SU-DHL-6 (cell line): Measurements from ENCODE around the gene PDCL3.

Experiments used
- H2AFZ ChIP-seq: fragments of 200-600 bp; sonication (generic); 2 replicates; pipeline ENCODE4 v1.6.1; 2014; ENCODE audit warnings: low read depth, mild to moderate bottlenecking, moderate library complexity, mixed read lengths, antibody characterized with exemption, low read length; ENCODE audit not compliant: severe bottlenecking
- H3F3A ChIP-seq: fragments of 200-600 bp; shearing (Covaris generic); 2 replicates; pipeline ENCODE4 v1.6.0; 2016; ENCODE audit warnings: antibody characterized with exemption, mild to moderate bottlenecking; ENCODE audit not compliant: insufficient read depth
- H3K27ac ChIP-seq: fragments of 200-600 bp; sonication (generic); 2 replicates; pipeline ENCODE4 v1.5.1; 2016; ENCODE audit warnings: low read depth, mild to moderate bottlenecking, low read length, moderate library complexity, mixed read lengths
- H3K27me3 ChIP-seq: fragments of 200-600 bp; sonication (generic), shearing (Covaris generic); 2 replicates; pipeline ENCODE4 v1.6.0; 2014; ENCODE audit warnings: mild to moderate bottlenecking, low read length
- H3K36me3 ChIP-seq: fragments of 200-600 bp; sonication (generic); 2 replicates; pipeline ENCODE4 v1.6.1; 2014; ENCODE audit warnings: mild to moderate bottlenecking, low read length, mixed read lengths
- H3K4me2 ChIP-seq: fragments of 300-600, 200-600 bp; shearing (Covaris generic), sonication (generic); 2 replicates; pipeline ENCODE4 v1.6.0; 2014; ENCODE audit warnings: low read length, low read depth, mild to moderate bottlenecking; ENCODE audit not compliant: poor library complexity, severe bottlenecking
- H3K4me3 ChIP-seq: fragments of 200-600 bp; sonication (generic); 2 replicates; pipeline ENCODE4 v1.5.1; 2014; ENCODE audit warnings: antibody characterized with exemption, low read length, mild to moderate bottlenecking, mixed read lengths; ENCODE audit not compliant: insufficient read depth, poor library complexity, severe bottlenecking
- H3K79me2 ChIP-seq: fragments of 200-600 bp; sonication (generic); 2 replicates; pipeline ENCODE4 v1.6.1; 2014; ENCODE audit warnings: mild to moderate bottlenecking, low read length, moderate library complexity; ENCODE audit not compliant: insufficient read depth
- H3K9ac ChIP-seq: fragments of 200-600 bp; sonication (generic); 2 replicates; pipeline ENCODE4 v1.7.0; 2014; ENCODE audit warnings: mild to moderate bottlenecking, low read length
- H3K9me2 ChIP-seq: fragments of 200-600 bp; sonication (generic); replicated peaks from 2 replicates; pipeline ENCODE4 v1.6.1; 2014; ENCODE audit warnings: low read length; ENCODE audit not compliant: insufficient read depth
- H3K9me3 ChIP-seq: fragments of 200-600 bp; sonication (generic); 2 replicates; pipeline ENCODE4 v1.6.1; 2014; ENCODE audit warnings: low read length, mixed read lengths; ENCODE audit not compliant: insufficient read depth
- H4K20me1 ChIP-seq: fragments of 200-600 bp; sonication (generic); 2 replicates; pipeline ENCODE4 v1.6.1; 2014; ENCODE audit warnings: low read depth, mild to moderate bottlenecking, antibody characterized with exemption, low read length, moderate library complexity, mixed read lengths
- EZH2phosphoT487 ChIP-seq: fragments of 200-600 bp; sonication (generic), shearing (Covaris generic); conservative IDR thresholded peaks from 2 replicates; pipeline ENCODE4 v1.6.1; 2018; ENCODE audit warnings: mild to moderate bottlenecking, antibody characterized with exemption, low read length, moderate library complexity, mixed read lengths
- TF ChIP-seq, protein P1 (sequence below): fragments of 200-600 bp; sonication (generic); IDR thresholded peaks from one replicate; pipeline ENCODE4 v1.5.1; 2017; ENCODE audit warnings: antibody characterized with exemption, mild to moderate bottlenecking, low read length, moderate library complexity; ENCODE audit not compliant: insufficient read depth, poor library complexity, severe bottlenecking

PDCL3 gene

DNA sequence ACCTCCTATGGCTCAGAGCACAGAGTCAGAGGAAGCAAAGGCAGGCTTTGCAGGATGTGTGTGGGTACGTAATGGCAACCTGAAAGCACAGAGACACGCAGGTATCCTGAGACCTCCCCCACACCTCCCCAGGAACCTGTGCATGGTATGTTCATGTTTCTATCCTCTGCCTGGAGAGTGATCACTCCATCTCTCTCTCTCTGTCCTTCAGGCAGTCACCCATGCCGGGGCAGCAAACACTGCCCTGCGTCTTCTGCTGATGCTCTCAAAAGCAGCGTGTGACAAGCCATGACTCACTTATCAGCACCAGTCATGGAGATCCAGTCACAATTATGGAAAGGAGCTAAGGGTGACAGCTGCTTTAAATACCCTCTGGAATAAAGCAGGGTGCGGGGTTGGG, 52.7 kb downstream of the PDCL3 start:
- H2AFZ ChIP-seq: no peak overlapping the region
- H3F3A ChIP-seq: no peaks in the 10 kb centered on the region
- H3K4me3 ChIP-seq: no peak overlapping the region
- H3K27ac ChIP-seq: no peak overlapping the region
- H3K36me3 ChIP-seq: no peaks in the 10 kb centered on the region
- no peaks in the 10 kb centered on the region for H4K20me1 ChIP-seq
- H3K4me2 ChIP-seq: no peak overlapping the region
- no peaks in the 10 kb centered on the region for H3K9me2 ChIP-seq
- no peak overlapping the region for H3K9ac ChIP-seq
- TF ChIP-seq EZH2phosphoT487: no peak
- TF ChIP-seq, protein P1, sequence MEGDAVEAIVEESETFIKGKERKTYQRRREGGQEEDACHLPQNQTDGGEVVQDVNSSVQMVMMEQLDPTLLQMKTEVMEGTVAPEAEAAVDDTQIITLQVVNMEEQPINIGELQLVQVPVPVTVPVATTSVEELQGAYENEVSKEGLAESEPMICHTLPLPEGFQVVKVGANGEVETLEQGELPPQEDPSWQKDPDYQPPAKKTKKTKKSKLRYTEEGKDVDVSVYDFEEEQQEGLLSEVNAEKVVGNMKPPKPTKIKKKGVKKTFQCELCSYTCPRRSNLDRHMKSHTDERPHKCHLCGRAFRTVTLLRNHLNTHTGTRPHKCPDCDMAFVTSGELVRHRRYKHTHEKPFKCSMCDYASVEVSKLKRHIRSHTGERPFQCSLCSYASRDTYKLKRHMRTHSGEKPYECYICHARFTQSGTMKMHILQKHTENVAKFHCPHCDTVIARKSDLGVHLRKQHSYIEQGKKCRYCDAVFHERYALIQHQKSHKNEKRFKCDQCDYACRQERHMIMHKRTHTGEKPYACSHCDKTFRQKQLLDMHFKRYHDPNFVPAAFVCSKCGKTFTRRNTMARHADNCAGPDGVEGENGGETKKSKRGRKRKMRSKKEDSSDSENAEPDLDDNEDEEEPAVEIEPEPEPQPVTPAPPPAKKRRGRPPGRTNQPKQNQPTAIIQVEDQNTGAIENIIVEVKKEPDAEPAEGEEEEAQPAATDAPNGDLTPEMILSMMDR: no peak
- no peaks in the 10 kb centered on the region for H3K9me3 ChIP-seq
- H3K27me3 ChIP-seq: no peaks in the 10 kb centered on the region
- H3K79me2 ChIP-seq: no peaks in the 10 kb centered on the region

DNA sequence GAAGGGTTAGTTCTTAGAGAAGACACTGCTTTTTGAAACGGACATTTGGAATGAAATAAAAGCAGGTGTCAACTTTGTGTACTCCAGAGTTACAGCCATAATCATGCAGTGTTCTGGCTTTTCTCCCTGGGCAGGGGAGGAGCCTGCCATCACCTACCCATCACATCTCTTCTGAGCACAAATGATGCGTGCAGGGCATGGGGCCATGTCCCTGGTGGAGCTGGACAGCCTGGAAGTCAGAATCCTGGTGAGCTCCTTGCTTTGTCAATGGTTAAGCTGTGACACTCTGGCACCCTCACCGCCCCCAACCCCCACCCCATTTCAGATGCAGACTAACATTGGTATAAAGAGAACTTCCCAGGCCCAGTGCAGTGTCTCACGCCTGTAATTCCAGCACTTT, 53.1 kb downstream of the PDCL3 start:
- Histone ChIP-seq H3K4me2 (no peak overlapping the region), H4K20me1 (no peaks in the 10 kb centered on the region), H3K9ac (no peak overlapping the region), H3K79me2 (no peaks in the 10 kb centered on the region), H3K36me3 (no peaks in the 10 kb centered on the region), H3K9me2 (no peaks in the 10 kb centered on the region), H3K27me3 (no peaks in the 10 kb centered on the region), H2AFZ (no peak overlapping the region), H3K9me3 (no peaks in the 10 kb centered on the region), H3K27ac (no peak overlapping the region), H3K4me3 (no peak overlapping the region), H3F3A (no peaks in the 10 kb centered on the region)
- TF ChIP-seq EZH2phosphoT487: no peak
- TF ChIP-seq, protein P1: no peak

DNA sequence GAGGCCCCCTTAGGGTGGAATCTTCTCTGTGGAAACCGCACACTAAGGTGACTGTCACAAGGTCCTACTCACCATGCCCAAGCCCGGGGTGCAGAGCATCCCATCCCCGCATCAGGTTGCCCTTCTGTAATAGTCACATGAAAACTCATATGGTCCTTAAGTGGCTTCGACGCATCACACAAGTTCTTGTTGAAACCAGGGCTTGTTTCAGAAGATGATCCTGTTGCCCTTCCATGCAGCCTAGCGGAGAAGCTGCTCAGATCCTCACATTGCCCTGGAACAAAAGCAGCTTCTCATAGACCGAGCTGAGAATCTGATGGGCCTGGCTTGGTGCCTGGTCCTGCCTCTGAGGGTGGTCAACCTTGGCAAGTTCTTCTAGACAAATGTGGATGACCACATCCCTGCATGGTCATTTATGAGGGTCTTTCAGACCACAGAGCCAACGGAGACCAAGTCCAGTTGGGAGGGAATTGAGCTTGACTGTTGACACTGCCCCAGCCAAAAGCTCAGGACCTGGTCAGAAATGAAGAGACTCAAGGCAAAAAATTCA, 54.1 kb downstream of the PDCL3 start:
- Histone ChIP-seq H3K27ac (no peak overlapping the region), H2AFZ (no peak overlapping the region), H4K20me1 (no peaks in the 10 kb centered on the region), H3K79me2 (no peaks in the 10 kb centered on the region), H3K4me2 (no peak overlapping the region), H3K9ac (no peak overlapping the region), H3F3A (no peaks in the 10 kb centered on the region), H3K9me2 (no peaks in the 10 kb centered on the region), H3K4me3 (no peak overlapping the region), H3K36me3 (no peaks in the 10 kb centered on the region), H3K9me3 (no peaks in the 10 kb centered on the region), H3K27me3 (no peaks in the 10 kb centered on the region)
- TF ChIP-seq EZH2phosphoT487: no peak
- TF ChIP-seq, protein P1: no peak
